HEK293 (cell line): ENCODE measurements around the gene RPL36A.

Source experiments
- ATF2 ChIP-seq: fragments of 450-650 bp; formaldehyde crosslinking; IDR thresholded peaks from 2 replicates; pipeline ENCODE4 v1.5.1; 2016; ENCODE audit warnings: missing biosample characterization, missing genetic modification characterization, low read depth
- FEZF1 ChIP-seq: fragments of 450-650 bp; formaldehyde crosslinking; IDR thresholded peaks from 2 replicates; pipeline ENCODE4 v1.5.1; 2016; ENCODE audit warnings: missing biosample characterization, missing genetic modification characterization
- KLF16 ChIP-seq: fragments of 450-650 bp; formaldehyde crosslinking; IDR thresholded peaks from 2 replicates; pipeline ENCODE4 v1.5.1; 2017; ENCODE audit warnings: missing biosample characterization, missing genetic modification characterization
- KLF9 ChIP-seq: fragments of 450-650 bp; formaldehyde crosslinking; IDR thresholded peaks from 2 replicates; pipeline ENCODE4 v1.5.1; 2016; ENCODE audit warnings: missing biosample characterization, missing genetic modification characterization, low read depth
- MZF1 ChIP-seq: fragments of 450-650 bp; formaldehyde crosslinking; IDR thresholded peaks from 2 replicates; pipeline ENCODE4 v1.5.1; 2017; ENCODE audit warnings: missing biosample characterization, missing genetic modification characterization, borderline replicate concordance
- PATZ1 ChIP-seq: fragments of 450-650 bp; formaldehyde crosslinking; IDR thresholded peaks from 2 replicates; pipeline ENCODE4 v1.5.1; 2016; ENCODE audit warnings: missing biosample characterization, missing genetic modification characterization
- PRDM1 ChIP-seq: fragments of 450-650 bp; formaldehyde crosslinking; IDR thresholded peaks from 2 replicates; pipeline ENCODE4; 2016; ENCODE audit warnings: missing biosample characterization, missing genetic modification characterization
- SP2 ChIP-seq: fragments of 450-650 bp; formaldehyde crosslinking; IDR thresholded peaks from 2 replicates; pipeline ENCODE4 v1.5.1; 2016; ENCODE audit warnings: missing biosample characterization, missing genetic modification characterization
- SP3 ChIP-seq: fragments of 450-650 bp; formaldehyde crosslinking; IDR thresholded peaks from 2 replicates; pipeline ENCODE4 v1.5.1; 2016; ENCODE audit warnings: missing biosample characterization, missing genetic modification characterization
- SP7 ChIP-seq: fragments of 450-650 bp; formaldehyde crosslinking; IDR thresholded peaks from 2 replicates; pipeline ENCODE4 v1.5.1; 2016; ENCODE audit warnings: missing biosample characterization, missing genetic modification characterization
- TSHZ1 ChIP-seq: fragments of 450-650 bp; formaldehyde crosslinking; IDR thresholded peaks from 2 replicates; pipeline ENCODE4 v1.5.1; 2016; ENCODE audit warnings: missing biosample characterization, missing genetic modification characterization, borderline replicate concordance
- ZBTB49 ChIP-seq: fragments of 450-650 bp; formaldehyde crosslinking; IDR thresholded peaks from 2 replicates; pipeline ENCODE4 v1.5.1; 2016; ENCODE audit warnings: missing biosample characterization, missing genetic modification characterization, low read depth
- ZNF121 ChIP-seq: fragments of 450-650 bp; formaldehyde crosslinking; IDR thresholded peaks from 2 replicates; pipeline ENCODE4 v1.5.1; 2016; ENCODE audit warnings: missing biosample characterization, missing genetic modification characterization
- ZNF146 ChIP-seq: fragments of 450-650 bp; formaldehyde crosslinking; IDR thresholded peaks from 2 replicates; pipeline ENCODE4 v1.5.1; 2016; ENCODE audit warnings: missing biosample characterization, missing genetic modification characterization
- ZNF302 ChIP-seq: fragments of 450-650 bp; formaldehyde crosslinking; IDR thresholded peaks from 2 replicates; pipeline ENCODE4 v1.5.1; 2016; ENCODE audit warnings: missing biosample characterization, missing genetic modification characterization, low read depth
- ZNF433 ChIP-seq: fragments of 450-650 bp; formaldehyde crosslinking; IDR thresholded peaks from 2 replicates; pipeline ENCODE4 v1.5.1; 2016; ENCODE audit warnings: missing biosample characterization, missing genetic modification characterization, low read depth
- ZNF488 ChIP-seq: fragments of 450-650 bp; formaldehyde crosslinking; IDR thresholded peaks from 2 replicates; pipeline ENCODE4 v1.5.1; 2016; ENCODE audit warnings: missing biosample characterization, missing genetic modification characterization
- ZNF600 ChIP-seq: fragments of 450-650 bp; formaldehyde crosslinking; IDR thresholded peaks from 2 replicates; pipeline ENCODE4 v1.5.1; 2016; ENCODE audit warnings: missing biosample characterization, missing genetic modification characterization
- ZNF639 ChIP-seq: fragments of 450-650 bp; formaldehyde crosslinking; IDR thresholded peaks from 2 replicates; pipeline ENCODE4 v1.5.1; 2016; ENCODE audit warnings: missing biosample characterization, missing genetic modification characterization
- ZNF692 ChIP-seq: fragments of 450-650 bp; formaldehyde crosslinking; IDR thresholded peaks from 2 replicates; pipeline ENCODE4 v1.5.1; 2016; ENCODE audit warnings: missing biosample characterization, missing genetic modification characterization
- ZNF791 ChIP-seq: fragments of 450-650 bp; formaldehyde crosslinking; IDR thresholded peaks from 2 replicates; pipeline ENCODE4 v1.5.1; 2016; ENCODE audit warnings: missing biosample characterization, missing genetic modification characterization
- ZNF830 ChIP-seq: fragments of 450-650 bp; IDR thresholded peaks from 2 replicates; pipeline ENCODE4 v1.5.0; 2018; ENCODE audit warnings: missing biosample characterization, missing genetic modification characterization, low read depth, mild to moderate bottlenecking, moderate library complexity
- ZNF843 ChIP-seq: fragments of 450-650 bp; formaldehyde crosslinking; IDR thresholded peaks from 2 replicates; pipeline ENCODE4 v1.5.1; 2016; ENCODE audit warnings: missing biosample characterization, missing genetic modification characterization
- ZSCAN23 ChIP-seq: fragments of 450-650 bp; formaldehyde crosslinking; IDR thresholded peaks from 2 replicates; pipeline ENCODE4 v1.5.1; 2016; ENCODE audit warnings: missing biosample characterization, missing genetic modification characterization
- ZSCAN30 ChIP-seq: fragments of 450-650 bp; IDR thresholded peaks from 2 replicates; pipeline ENCODE4 v1.5.1; 2018; ENCODE audit warnings: missing biosample characterization, mild to moderate bottlenecking, missing genetic modification characterization, moderate library complexity
- ZXDB ChIP-seq: fragments of 450-650 bp; formaldehyde crosslinking; IDR thresholded peaks from 2 replicates; pipeline ENCODE4 v1.5.1; 2016; ENCODE audit warnings: missing biosample characterization, missing genetic modification characterization

RPL36A gene

GRCh38 chrX:101407748-101408531 is 17.1 kb downstream of the RPL36A start, which contains the start of the genes GLA and HNRNPH2 (continued):
- peak; percentile 94 for TF ChIP-seq KLF16 (tag by site-specific recombination)
- TF ChIP-seq ZBTB49 (tag by site-specific recombination) = no peak
- TF ChIP-seq TSHZ1 (tag by site-specific recombination) = peak; percentile 48; the same call in 1 of the 2 replicates
- no peak for TF ChIP-seq ZNF488
- TF ChIP-seq PRDM1 = no peak
- TF ChIP-seq ZNF843 = peak; percentile 89
- peak; percentile 95 for TF ChIP-seq SP2 (tag by site-specific recombination)
- peak; percentile 51 for TF ChIP-seq ZNF600 (tag by site-specific recombination)
- TF ChIP-seq ZNF302 (tag by site-specific recombination) = 0 out of 2 replicates have a peak, but pooled peaks have one; percentile 37
- TF ChIP-seq ZNF830 = no peak
- TF ChIP-seq ZSCAN30 (tag by site-specific recombination) = peak; percentile 56
- peak; percentile 95 for TF ChIP-seq SP7 (tag by site-specific recombination)
- TF ChIP-seq ZXDB = peak; percentile 98
- TF ChIP-seq PATZ1 (tag by site-specific recombination) = peak; percentile 91
- TF ChIP-seq MZF1 (tag by site-specific recombination) = no peak
- no peak for TF ChIP-seq ZNF433 (tag by site-specific recombination)
- 0 out of 2 replicates have a peak, but pooled peaks have one; percentile 13 for TF ChIP-seq FEZF1
- peak; percentile 95 for TF ChIP-seq ZSCAN23 (tag by site-specific recombination)
- no peak for TF ChIP-seq ZNF791 (tag by site-specific recombination)
- TF ChIP-seq ZNF639 (tag by site-specific recombination) = peak; percentile 99
- TF ChIP-seq ATF2 = peak; percentile 100
- peak; percentile 84; the same call in 1 of the 2 replicates for TF ChIP-seq ZNF692 (tag by site-specific recombination)
- peak; percentile 72 for TF ChIP-seq ZNF146 (tag by site-specific recombination)
- TF ChIP-seq SP3 (tag by site-specific recombination) = peak; percentile 88
- TF ChIP-seq KLF9 (tag by site-specific recombination) = peak; percentile 64; the same call in 1 of the 2 replicates
- peak; percentile 18; the same call in 1 of the 2 replicates for TF ChIP-seq ZNF121 (tag by site-specific recombination)
